ENCODE measurements around the gene SENP1. TPM values are rescaled to one million over a fixed set of nuclear protein-coding genes. Genes with fewer than 3 reads are reported as not detected.

The SENP1 gene
- total RNA-seq, 2 experiments from 2014 or later, result 20.3 to 25.7 TPM

DNA sequence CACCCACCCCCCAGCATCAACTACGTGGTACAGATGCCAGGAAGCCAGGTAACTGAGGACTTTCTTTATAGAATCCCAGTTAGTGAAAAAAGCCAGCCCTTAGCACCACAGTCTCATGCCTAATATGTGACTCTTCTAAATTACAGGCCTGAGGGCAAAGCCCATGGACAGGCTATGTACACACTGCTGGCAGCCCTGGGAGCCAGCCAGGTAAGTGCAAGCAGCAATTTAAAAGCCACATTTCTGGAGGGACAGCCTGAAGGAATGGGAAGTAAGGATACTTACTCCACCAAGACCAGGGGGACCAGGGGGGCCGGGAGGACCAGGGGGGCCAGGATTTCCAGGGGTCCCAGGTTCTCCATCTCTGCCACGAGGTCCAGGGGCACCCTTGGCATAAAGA is 108.6 kb downstream of the SENP1 start:
- no peaks in the 10 kb centered on the region for H3K36me3 ChIP-seq (ENCODE audit: insufficient read depth, low read length)
- peaks cover 84% of the 10 kb centered on the region for H3K27me3 Mint-ChIP-seq

DNA sequence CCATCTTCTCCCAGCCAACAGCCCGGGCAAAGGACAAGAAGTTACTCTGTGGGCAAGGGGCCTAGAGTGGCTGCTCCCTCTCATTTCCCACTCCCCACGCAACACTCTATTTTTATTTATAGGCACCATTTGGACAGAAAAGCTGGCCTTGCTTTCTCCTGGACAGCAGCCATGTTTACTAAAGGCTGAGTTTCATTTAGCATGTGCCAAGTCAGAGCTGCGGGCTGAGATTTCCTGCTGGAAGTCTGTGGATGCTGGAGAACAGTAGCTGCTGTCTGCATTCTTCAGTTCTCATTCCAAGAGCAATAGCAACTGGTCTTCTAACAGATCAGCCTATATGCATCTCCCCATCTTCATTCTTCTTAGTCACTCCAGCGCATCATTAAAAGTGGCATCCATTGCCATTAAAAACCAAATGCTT is 109.9 kb downstream of the SENP1 start:
- ChIA-PET CTCF (no interaction called here), POLR2A (no interaction called here)
- H3K27ac ChIP-seq (ENCODE audit: low read depth in 1 of 2, low read length in 2 of 2), result no peak overlapping the region
- peaks cover 5% of the 10 kb centered on the region for H3K4me1 ChIP-seq (ENCODE audit: insufficient read depth, low read length)
- peaks cover 0 to 3% of the 10 kb centered on the region in 2 experiments for H3K9me3 ChIP-seq (ENCODE audit: control insufficient read depth in 1 of 2, insufficient read depth in 1 of 2, low read length in 2 of 2)
- H3K4me1 Mint-ChIP-seq (ENCODE audit: low read depth), result peaks cover 4% of the 10 kb centered on the region
- no peak overlapping the region for H3K4me3 ChIP-seq (ENCODE audit: low read length)
- DNase-seq (no peak), ATAC-seq (ENCODE audit: poor library complexity) (no peak)
- H3K27me3 Mint-ChIP-seq, result peaks cover 71% of the 10 kb centered on the region
- peaks cover 25 to 38% of the 10 kb centered on the region in 2 experiments for H3K27me3 ChIP-seq (ENCODE audit: control insufficient read depth in 1 of 2, insufficient read depth in 2 of 2, low read length in 2 of 2)
- H3K36me3 ChIP-seq (ENCODE audit: insufficient read depth, low read length), result no peaks in the 10 kb centered on the region
- TF ChIP-seq, protein P1, sequence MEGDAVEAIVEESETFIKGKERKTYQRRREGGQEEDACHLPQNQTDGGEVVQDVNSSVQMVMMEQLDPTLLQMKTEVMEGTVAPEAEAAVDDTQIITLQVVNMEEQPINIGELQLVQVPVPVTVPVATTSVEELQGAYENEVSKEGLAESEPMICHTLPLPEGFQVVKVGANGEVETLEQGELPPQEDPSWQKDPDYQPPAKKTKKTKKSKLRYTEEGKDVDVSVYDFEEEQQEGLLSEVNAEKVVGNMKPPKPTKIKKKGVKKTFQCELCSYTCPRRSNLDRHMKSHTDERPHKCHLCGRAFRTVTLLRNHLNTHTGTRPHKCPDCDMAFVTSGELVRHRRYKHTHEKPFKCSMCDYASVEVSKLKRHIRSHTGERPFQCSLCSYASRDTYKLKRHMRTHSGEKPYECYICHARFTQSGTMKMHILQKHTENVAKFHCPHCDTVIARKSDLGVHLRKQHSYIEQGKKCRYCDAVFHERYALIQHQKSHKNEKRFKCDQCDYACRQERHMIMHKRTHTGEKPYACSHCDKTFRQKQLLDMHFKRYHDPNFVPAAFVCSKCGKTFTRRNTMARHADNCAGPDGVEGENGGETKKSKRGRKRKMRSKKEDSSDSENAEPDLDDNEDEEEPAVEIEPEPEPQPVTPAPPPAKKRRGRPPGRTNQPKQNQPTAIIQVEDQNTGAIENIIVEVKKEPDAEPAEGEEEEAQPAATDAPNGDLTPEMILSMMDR (IDR thresholded peaks at IDR 0.05), result no peak
- H3K36me3 Mint-ChIP-seq (ENCODE audit: low read depth), result no peaks in the 10 kb centered on the region
- intact Hi-C loops (cut with DNase I, micrococcal nuclease), result no loop called here
- H3K9me3 Mint-ChIP-seq, result no peaks in the 10 kb centered on the region
- no peak overlapping the region for H3K4me3 Mint-ChIP-seq
- H3K27ac Mint-ChIP-seq, result no peak overlapping the region

More for the DNA sequence above, 108.6 kb downstream of the SENP1 start:
- TF ChIP-seq, protein P1 (IDR thresholded peaks at IDR 0.05), result no peak
- H3K27me3 ChIP-seq (ENCODE audit: control insufficient read depth in 1 of 2, insufficient read depth in 2 of 2, low read length in 2 of 2), result peaks cover 39 to 51% of the 10 kb centered on the region in 2 experiments
- DNase-seq (no peak), ATAC-seq (ENCODE audit: poor library complexity) (no peak)
- H3K36me3 Mint-ChIP-seq (ENCODE audit: low read depth), result no peaks in the 10 kb centered on the region
- POLR2A ChIA-PET, result no interaction called here
- peaks cover 16% of the 10 kb centered on the region for H3K4me1 Mint-ChIP-seq (ENCODE audit: low read depth)
- no peak overlapping the region for H3K27ac Mint-ChIP-seq
- CTCF ChIA-PET, result no interaction called here
- H3K9me3 ChIP-seq (ENCODE audit: control insufficient read depth in 1 of 2, insufficient read depth in 1 of 2, low read length in 2 of 2), result peaks cover 0 to 9% of the 10 kb centered on the region in 2 experiments
- H3K27ac ChIP-seq (ENCODE audit: low read depth in 1 of 2, low read length in 2 of 2), result no peak overlapping the region
- peaks cover 13% of the 10 kb centered on the region for H3K4me1 ChIP-seq (ENCODE audit: insufficient read depth, low read length)
- no peak overlapping the region for H3K4me3 Mint-ChIP-seq
- no peak overlapping the region for H3K4me3 ChIP-seq (ENCODE audit: low read length)
- H3K9me3 Mint-ChIP-seq, result no peaks in the 10 kb centered on the region
- intact Hi-C loops (cut with DNase I, micrococcal nuclease), result no loop called here

DNA sequence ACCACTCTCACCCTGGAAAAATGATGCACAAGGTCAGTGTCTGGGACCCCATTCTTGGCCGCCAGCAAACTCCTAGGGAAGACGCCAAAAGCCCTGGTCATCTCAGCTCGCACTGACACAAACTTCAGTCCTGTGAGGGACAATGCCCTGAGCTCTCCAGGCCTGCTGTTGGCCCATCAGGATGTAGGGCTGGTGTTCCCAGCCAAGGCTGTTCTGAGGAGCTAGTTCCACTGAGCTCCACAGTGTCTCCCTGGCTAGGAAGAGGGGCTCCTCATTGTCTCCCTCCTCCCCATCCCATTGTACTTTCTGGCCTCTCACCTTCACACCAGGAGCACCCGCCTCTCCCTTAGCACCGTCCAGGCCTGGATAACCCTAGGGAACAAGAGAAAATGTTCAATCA is 112.4 kb downstream of the SENP1 start:
- POLR2A ChIA-PET, result no interaction called here
- no peaks in the 10 kb centered on the region for H3K9me3 Mint-ChIP-seq
- peaks cover 46% of the 10 kb centered on the region for H3K27me3 Mint-ChIP-seq
- no peaks in the 10 kb centered on the region for H3K36me3 Mint-ChIP-seq (ENCODE audit: low read depth)
- DNase-seq (no peak), ATAC-seq (ENCODE audit: poor library complexity) (no peak)
- Histone ChIP-seq H3K36me3 (ENCODE audit: insufficient read depth, low read length) (no peaks in the 10 kb centered on the region), H3K4me3 (ENCODE audit: low read length) (no peak overlapping the region), H3K4me1 (ENCODE audit: insufficient read depth, low read length) (peaks cover 28% of the 10 kb centered on the region), H3K27me3 (ENCODE audit: control insufficient read depth in 1 of 2, insufficient read depth in 2 of 2, low read length in 2 of 2) (peaks cover 12 to 13% of the 10 kb centered on the region in 2 experiments), H3K9me3 (ENCODE audit: control insufficient read depth in 1 of 2, insufficient read depth in 1 of 2, low read length in 2 of 2) (no peaks in the 10 kb centered on the region), H3K27ac (ENCODE audit: low read depth in 1 of 2, low read length in 2 of 2) (no peak overlapping the region)
- H3K4me1 Mint-ChIP-seq (ENCODE audit: low read depth), result peaks cover 18% of the 10 kb centered on the region
- CTCF ChIA-PET, result no interaction called here
- H3K4me3 Mint-ChIP-seq, result no peak overlapping the region
- TF ChIP-seq, protein P1 (IDR thresholded peaks at IDR 0.05), result no peak
- H3K27ac Mint-ChIP-seq, result no peak overlapping the region
- intact Hi-C loops (cut with DNase I, micrococcal nuclease), result no loop called here

Small RNA genes within 50 kb of the gene (microRNA-seq; reads per million reads assigned to microRNA genes)
- gene MIR6505 (ENCODE audit: borderline microRNAs expressed, borderline replicate concordance), result not detected

Other genes starting within 250 kb of the SENP1 start
- gene VDR, start 201.1 kb downstream of the SENP1 start, total RNA-seq, result 1 to 10 TPM in 1 of 2 experiments, under 1 TPM in 1; 0.93 to 1.6 TPM
- 10 to 100 TPM; 17.4 to 20.3 TPM for gene TMEM106C, start 142.5 kb downstream of the SENP1 start, total RNA-seq
- gene COL2A1, start 101.6 kb downstream of the SENP1 start, total RNA-seq, result not detected
- gene PFKM, start 13.3 kb upstream of the SENP1 start, total RNA-seq, result 1 to 10 TPM; 9.3 to 9.4 TPM
- gene ASB8, start 51.4 kb upstream of the SENP1 start, total RNA-seq, result 10 to 100 TPM; 50.9 TPM
- gene CCDC184, start 77.6 kb upstream of the SENP1 start, total RNA-seq, result 1 to 10 TPM in 1 of 2 experiments, under 1 TPM in 1; 0.92 to 1.0 TPM
- not detected for gene OR10AD1, start 97.2 kb upstream of the SENP1 start, total RNA-seq
- 10 to 100 TPM; 16.6 to 19.8 TPM for gene ZNF641, start 244.8 kb upstream of the SENP1 start, total RNA-seq